ENCODE results near the gene ZNF827. TPM values are rescaled to one million over a fixed set of nuclear protein-coding genes. Genes with fewer than 3 reads are reported as not detected.

Gene ZNF827
- total RNA-seq, 4 donors from 2014 or later = 5.2 to 11.0 (median 6.4) TPM

- TF ChIP-seq CTCF (IDR thresholded peaks at IDR 0.05) (no peak), POLR2A (IDR thresholded peaks at IDR 0.05) (no peak)
- Histone ChIP-seq H3K4me3 (peak overlapping the region in 3 of 4 donors; percentile 26 to 44 (median 31)), H3K4me1 (peaks cover 0 to 25% (median 3%) of the 10 kb centered on the region in 3 donors), H3K9me3 (no peaks in the 10 kb centered on the region), H3K27ac (peak overlapping the region in 1 of 4 donors; percentile 47), H3K36me3 (no peaks in the 10 kb centered on the region), H3K27me3 (no peaks in the 10 kb centered on the region)
- WGBS, 2 donors = 76% methylated on average over 12 of the region's 12 CpGs
- intact Hi-C loops (cut with DNase I) = no loop called here
- DNase-seq = no peak
Observed at GRCh38 chr4:145909773-145910172, 28.9 kb downstream of the ZNF827 start.

- peaks cover 0 to 30% (median 3%) of the 10 kb centered on the region in 3 donors for H3K4me1 ChIP-seq
- intact Hi-C loops (cut with DNase I) = no loop called here
- H3K36me3 ChIP-seq = no peaks in the 10 kb centered on the region
- TF ChIP-seq CTCF (IDR thresholded peaks at IDR 0.05) (no peak), POLR2A (IDR thresholded peaks at IDR 0.05) (no peak)
- H3K4me3 ChIP-seq = peak overlapping the region in 3 of 4 donors; percentile 26 to 44 (median 31)
- no peaks in the 10 kb centered on the region for H3K27me3 ChIP-seq
- H3K27ac ChIP-seq = peak overlapping the region in 1 of 4 donors; percentile 47
- WGBS, 2 donors = 70 to 90% methylated on average over 7 of the region's 7 CpGs
- no peak for DNase-seq
- H3K9me3 ChIP-seq = no peaks in the 10 kb centered on the region
Observed at GRCh38 chr4:145909281-145909715, 29.3 kb downstream of the ZNF827 start.

GRCh38 chr4:145907812-145908211, 30.8 kb downstream of the ZNF827 start:
- TF ChIP-seq CTCF (IDR thresholded peaks at IDR 0.05) = no peak
- no peak for TF ChIP-seq POLR2A (IDR thresholded peaks at IDR 0.05)
- Histone ChIP-seq H3K27me3 (no peaks in the 10 kb centered on the region), H3K4me1 (peaks cover 0 to 37% (median 3%) of the 10 kb centered on the region in 3 donors), H3K27ac (no peak overlapping the region), H3K36me3 (no peaks in the 10 kb centered on the region), H3K9me3 (no peaks in the 10 kb centered on the region), H3K4me3 (no peak overlapping the region)
- WGBS, 2 donors = 48 to 73% methylated on average over 3 of the region's 3 CpGs
- intact Hi-C loops (cut with DNase I) = no loop called here
- no peak for DNase-seq

- no peak for TF ChIP-seq CTCF (IDR thresholded peaks at IDR 0.05)
- no peak for TF ChIP-seq POLR2A (IDR thresholded peaks at IDR 0.05)
- H3K36me3 ChIP-seq = peaks cover 0 to 4% (median 0%) of the 10 kb centered on the region in 3 donors
- H3K27me3 ChIP-seq = no peaks in the 10 kb centered on the region
- no peak overlapping the region for H3K27ac ChIP-seq
- DNase-seq = no peak
- peaks cover 0 to 37% (median 3%) of the 10 kb centered on the region in 3 donors for H3K4me1 ChIP-seq
- WGBS, 2 donors = 80 to 83% methylated on average over 4 of the region's 4 CpGs
- intact Hi-C loops (cut with DNase I) = no loop called here
- H3K9me3 ChIP-seq = no peaks in the 10 kb centered on the region
- no peak overlapping the region for H3K4me3 ChIP-seq
Observed at GRCh38 chr4:145907390-145907789, 31.2 kb downstream of the ZNF827 start.

- 48 to 58% methylated on average over 7 of the region's 7 CpGs for WGBS, 2 donors
- H3K27ac ChIP-seq = no peak overlapping the region
- peaks cover 0 to 18% (median 0%) of the 10 kb centered on the region in 3 donors for H3K36me3 ChIP-seq
- no peak overlapping the region for H3K4me3 ChIP-seq
- TF ChIP-seq POLR2A (IDR thresholded peaks at IDR 0.05) (no peak), CTCF (IDR thresholded peaks at IDR 0.05) (no peak)
- peaks cover 0 to 28% (median 0%) of the 10 kb centered on the region in 3 donors for H3K4me1 ChIP-seq
- DNase-seq = no peak
- H3K9me3 ChIP-seq = no peaks in the 10 kb centered on the region
- intact Hi-C loops (cut with DNase I) = no loop called here
- H3K27me3 ChIP-seq = no peaks in the 10 kb centered on the region
Observed at GRCh38 chr4:145904413-145905177, 34.0 kb downstream of the ZNF827 start.
